GM18511 (cell line): ENCODE results near the gene FGF6.
"Not testable (repeated sequence)": the region's sequence is repeated elsewhere in the genome, so short reads cannot be mapped to it uniquely, and the experiment has no call there.

Experiments
- ATAC-seq: cut with Tn5 transposase; IDR thresholded peaks from one replicate; pipeline ENCODE4 v1.9.1; 2021; ENCODE audit warnings: mild to moderate bottlenecking, moderate library complexity; ENCODE audit not compliant: unreplicated experiment

FGF6 gene

DNA sequence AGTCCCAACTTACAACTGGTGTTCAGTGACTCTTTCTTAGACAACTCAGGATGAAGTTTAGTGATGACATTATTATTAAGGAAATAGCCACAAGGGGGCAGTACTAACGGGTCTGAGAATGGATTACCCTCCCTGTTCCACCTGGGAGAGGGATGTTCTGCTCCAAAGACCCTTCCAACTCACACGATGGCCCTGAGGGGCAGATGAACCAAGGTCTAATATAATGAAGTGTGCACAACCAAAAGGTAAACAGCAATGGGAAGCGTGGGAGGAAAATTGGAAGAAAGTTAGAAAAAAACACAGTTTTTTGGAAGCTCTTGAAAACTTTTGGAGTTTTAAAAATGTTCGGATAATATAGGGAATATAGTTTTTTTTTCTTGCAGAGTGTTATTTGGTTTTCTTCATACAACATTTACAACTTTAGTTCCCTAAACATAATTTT lies 24.0 kb downstream of the FGF6 start:
- ATAC-seq, result no peak

DNA sequence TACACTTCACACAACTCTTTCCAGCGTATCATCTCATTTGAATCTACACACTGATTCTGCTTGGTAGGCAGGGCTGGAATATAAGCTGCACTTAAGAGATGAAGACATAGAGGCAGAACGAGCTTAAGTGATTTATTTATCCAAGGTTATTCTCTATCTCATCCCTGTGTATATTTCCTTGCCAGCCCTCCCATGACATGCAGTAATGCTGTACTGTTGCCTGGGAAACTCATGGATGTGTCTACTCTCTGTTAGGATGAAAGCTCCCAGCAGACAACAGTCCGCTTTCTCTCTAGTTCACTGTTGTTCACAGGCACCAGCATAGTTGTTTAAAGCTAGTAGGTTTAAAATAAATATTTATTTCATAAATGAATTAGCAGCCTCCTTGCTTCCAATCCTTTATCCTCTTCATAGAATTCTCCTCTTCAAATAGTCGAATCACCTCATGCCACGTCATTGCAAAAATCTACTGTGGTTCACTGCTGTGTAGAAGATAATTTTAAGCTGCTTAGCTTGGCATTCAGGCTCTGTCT lies 25.4 kb downstream of the FGF6 start:
- ATAC-seq, result no peak

GRCh38 chr12:4418913-4419312 lies 26.7 kb downstream of the FGF6 start:
- ATAC-seq, result no peak

- no peak for ATAC-seq
Measured at GRCh38 chr12:4417936-4418335, 27.7 kb downstream of the FGF6 start.

DNA sequence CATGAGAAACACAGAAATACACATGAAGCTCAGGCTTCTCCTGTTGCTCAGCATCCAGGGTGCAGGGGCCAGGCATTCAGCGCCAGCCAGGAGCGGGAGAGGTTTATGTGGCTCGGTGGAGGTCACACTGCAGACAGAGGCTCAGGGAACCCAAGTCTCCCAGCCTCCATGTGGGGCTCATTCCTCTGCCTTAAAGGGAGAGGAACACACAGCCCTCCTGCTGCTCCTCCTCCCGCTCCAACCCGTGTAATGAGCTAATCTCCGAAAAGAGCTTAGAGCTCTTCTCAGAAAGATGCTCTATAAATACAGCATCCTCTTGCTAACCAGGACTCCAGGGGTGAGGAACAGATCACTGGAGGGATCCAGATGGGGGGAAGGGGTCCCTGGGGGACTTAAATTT lies 28.2 kb downstream of the FGF6 start:
- no peak for ATAC-seq

DNA sequence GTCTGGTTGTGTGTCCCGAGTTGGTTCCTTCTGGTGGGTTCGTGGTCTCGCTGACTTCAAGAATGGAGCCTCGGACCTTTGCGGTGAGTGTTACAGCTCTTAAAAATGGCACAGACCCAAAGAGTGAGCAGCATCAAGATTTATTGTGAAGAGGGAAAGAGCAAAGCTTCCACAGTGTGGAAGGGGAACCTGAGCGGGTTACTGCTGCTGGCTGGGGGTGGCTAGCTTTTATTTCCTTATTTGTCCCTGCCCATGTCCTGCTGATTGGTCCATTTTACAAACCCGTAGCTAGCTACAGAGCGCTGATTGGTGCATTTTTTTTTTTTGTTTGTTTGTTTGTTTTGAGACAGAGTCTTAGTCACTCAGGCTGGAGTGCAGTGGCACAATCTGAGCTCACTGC lies 29.3 kb downstream of the FGF6 start:
- ATAC-seq, result no peak

GRCh38 chr12:4412465-4412864 lies 33.1 kb downstream of the FGF6 start:
- no peak for ATAC-seq

DNA sequence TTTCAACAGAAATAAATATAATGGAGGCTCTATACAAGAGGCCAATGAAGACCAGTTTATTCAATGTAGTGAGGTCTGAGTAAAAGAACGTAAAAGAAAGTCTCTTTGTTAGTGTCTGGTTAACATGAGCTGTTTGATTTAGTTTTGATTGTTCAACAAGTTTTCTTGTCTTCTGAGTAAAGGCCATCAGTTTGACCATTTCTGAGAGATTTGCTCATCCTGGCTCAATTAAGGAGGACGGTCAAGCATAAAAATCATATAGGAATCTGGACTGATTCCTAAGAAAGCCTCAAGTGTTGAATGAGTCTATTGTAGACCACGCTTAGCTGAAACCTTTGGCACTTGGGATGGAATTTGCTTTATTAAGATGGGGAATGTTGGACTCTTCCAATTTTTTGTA lies 33.6 kb downstream of the FGF6 start:
- no peak for ATAC-seq

GRCh38 chr12:4407136-4407535 lies 38.5 kb downstream of the FGF6 start:
- no peak for ATAC-seq

GRCh38 chr12:4404877-4405637 lies 40.6 kb downstream of the FGF6 start:
- ATAC-seq, result not testable (repeated sequence)

GRCh38 chr12:4402996-4403395 lies 42.6 kb downstream of the FGF6 start:
- ATAC-seq, result no peak

DNA sequence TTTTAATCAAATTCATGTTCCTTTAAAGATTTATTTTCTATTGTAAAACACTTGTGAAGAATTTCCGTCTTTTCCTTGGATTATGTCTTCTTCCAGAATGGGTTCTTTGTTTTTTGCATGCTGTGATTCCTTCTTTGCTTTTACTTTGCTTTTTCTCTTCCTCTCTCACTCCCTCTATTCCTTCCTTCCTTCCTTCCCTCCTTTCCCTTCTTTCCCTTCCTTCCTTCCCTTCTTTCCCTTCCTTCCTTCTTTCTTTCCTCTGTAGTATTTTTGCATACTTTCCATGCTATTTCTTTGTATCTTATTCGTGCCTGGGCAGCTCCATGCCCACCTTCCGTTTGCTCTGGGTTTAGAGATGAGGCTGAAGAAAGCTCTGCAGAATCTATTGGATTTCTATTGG lies 44.5 kb downstream of the FGF6 start:
- no peak for ATAC-seq

GRCh38 chr12:4395818-4396217 lies 49.8 kb downstream of the FGF6 start:
- no peak for ATAC-seq

DNA sequence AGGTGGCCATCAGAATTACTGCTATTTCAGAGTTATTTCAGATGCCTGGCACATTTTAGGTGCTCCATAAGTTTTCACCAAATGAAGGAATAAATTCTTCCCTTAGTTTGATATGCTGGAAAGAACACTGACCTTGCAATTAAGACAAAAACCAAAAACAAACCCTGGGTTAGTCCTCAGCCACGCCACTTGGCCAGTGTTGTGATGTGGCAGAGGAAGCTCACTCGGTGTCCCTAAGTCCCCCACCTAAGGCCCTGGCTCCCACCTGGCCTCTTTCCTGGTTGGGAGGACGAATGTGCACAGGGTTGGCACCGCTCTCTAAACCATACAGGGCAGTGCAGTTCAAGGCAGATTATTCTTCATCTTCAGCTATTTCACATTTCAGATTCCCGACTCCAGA lies 52.4 kb downstream of the FGF6 start:
- ATAC-seq, result no peak

DNA sequence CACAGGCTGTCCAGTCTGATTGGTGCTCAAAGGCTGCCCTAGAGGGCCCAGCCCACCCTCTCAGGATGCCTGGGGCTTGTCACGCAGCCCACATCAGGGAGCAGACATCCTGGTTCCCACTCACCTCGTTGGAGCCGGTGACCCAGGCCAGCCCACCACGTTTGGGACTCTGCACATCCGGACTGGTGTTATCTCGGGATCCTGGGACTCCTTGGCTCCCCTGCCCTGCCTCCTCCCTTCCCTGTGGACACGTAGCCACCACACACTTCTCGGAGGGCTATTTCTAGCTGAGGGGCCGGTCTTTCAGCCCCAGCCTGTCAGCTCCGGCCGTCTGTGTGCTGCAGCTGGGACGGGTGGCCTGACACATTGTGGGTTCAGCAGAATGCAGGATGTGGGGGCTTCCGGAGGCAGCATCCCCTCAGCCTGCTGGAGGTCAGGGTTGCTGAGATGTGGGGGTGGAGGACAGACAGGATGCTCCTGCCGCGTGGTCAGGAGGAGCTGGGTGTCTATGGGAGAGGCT lies 53.3 kb downstream of the FGF6 start:
- no peak for ATAC-seq

DNA sequence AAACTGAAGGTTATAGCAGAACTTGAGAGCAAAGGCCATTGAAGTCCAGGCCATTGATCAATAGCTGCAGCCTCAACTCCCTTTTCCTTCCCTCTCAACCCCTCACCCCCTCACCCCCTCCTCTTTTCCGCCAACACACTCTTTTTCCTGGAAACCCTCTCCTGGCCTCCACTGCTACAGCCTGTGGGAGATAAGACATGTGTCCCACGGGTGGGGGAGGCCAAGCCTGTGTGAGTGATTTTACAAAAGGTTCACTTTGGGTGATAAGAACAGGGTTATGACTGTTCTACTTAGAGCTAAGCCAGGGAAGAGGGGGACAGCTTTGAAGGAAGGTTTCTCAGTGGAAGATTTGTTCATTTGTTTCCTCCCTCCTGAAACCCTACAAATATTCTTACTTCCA lies 57.0 kb downstream of the FGF6 start:
- no peak for ATAC-seq

DNA sequence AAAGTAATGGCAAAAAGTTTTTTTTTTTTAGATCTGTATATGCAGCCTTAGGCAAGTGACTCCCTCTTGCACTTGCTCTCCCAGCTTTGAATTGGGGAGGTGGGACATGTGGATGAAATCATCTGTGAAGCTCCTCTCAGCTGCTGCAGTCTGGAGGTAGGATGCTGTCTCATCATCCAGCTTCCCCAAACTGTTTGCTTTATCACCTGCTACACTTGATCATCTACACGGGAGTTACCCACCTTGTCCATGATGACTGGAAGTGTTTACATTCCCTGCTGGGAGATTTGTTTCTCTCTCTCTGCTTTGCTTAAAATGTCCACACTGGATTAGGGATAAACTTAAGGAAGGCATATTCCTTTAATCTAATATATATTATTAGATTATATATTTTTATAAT lies 57.6 kb downstream of the FGF6 start:
- ATAC-seq, result no peak

- no peak for ATAC-seq
Measured at GRCh38 chr12:4387607-4388006, 58.0 kb downstream of the FGF6 start.

DNA sequence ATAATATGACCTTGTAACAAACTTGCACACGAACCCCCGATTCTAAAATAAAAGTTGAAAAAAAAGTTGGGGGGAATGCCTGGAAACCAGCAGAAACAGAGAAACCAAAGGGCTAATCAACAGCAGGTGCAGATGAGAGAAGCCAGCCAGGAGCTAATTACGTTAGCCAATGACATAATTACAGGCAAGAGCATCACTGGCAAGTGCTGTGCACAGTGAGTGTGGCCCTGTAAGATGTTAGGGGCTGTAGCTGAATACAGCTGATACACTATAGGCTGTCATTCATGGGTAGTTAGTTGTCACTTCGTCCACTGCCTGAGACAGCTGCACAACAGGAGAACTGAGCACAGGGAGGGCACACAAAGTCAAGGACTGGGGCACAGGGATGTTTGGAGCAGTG lies 58.8 kb downstream of the FGF6 start:
- no peak for ATAC-seq
